GM18498 (cell line): ENCODE measurements around the gene NR3C1.
A peak's percentile ranks its signal among the peaks of the same experiment; 100 is the strongest.

Experiments used
- ATAC-seq: cut with Tn5 transposase; IDR thresholded peaks from one replicate; pipeline ENCODE4 v1.9.1; 2021; ENCODE audit warnings: mild to moderate bottlenecking, moderate library complexity; ENCODE audit not compliant: unreplicated experiment

Gene NR3C1

DNA sequence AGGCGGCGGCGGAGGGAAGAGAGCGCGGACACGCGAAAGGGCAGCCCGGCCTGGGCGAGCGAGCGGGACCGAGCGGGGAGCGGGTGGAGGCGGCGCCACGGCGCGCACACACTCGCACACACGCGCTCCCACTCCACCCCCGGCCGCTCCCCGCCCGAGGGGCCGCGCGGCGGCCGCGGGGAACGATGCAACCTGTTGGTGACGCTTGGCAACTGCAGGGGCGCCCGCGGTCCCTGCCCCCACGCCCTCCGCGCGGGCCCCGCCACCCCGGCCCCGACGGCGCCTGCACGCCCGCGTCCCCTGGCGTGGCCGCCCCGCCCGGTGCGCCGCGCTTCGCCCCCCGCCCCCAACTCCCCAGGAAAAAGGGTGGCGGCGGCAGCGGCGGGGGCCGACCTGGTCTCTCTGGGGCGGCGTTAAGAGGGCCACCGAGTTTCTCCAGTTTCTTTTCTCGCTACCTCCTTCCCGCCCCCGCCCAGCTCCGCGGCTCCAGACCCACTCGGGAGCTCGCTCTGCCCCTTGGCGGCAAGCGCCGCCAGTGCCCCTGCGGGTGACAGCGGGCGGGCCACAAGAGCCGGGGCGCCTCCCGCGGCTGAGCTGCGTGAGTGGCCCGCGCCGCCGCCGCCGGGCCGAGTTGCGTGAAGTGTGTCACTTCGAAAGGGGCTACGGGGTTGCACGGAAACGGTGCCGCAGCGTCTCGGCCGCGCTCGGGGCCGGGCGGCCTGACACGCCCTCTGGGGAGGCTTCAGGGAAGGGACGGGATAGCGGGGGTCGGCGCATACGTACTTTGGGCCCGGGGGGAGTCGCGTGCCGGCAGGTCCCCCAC, at the start of gene NR3C1:
Gene NR3C1 (minus strand): TSS at position 94 of the 823 bp plus-strand sequence. CDS start 2,847 bp downstream, outside the sequence.
- peak; percentile 70 for ATAC-seq

DNA sequence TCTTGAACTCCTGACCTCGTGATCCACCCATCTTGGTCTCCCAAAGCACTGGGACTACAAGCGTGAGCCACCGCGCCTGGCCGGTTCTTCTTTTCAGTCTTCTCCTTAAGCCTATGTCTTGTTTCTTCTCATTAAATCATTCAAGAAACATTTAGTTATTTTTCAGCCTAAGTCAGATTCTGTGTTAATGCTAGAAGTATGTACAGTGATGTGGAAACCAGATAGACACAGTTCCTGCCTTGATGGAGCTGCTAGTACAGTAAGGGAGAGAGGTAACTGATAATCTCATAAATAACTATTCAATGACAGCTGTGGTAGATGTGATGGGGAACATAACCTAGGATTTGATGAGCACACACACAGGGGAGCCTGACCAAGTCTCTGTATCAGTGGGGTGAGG, 46.3 kb upstream of the NR3C1 start:
- no peak for ATAC-seq

DNA sequence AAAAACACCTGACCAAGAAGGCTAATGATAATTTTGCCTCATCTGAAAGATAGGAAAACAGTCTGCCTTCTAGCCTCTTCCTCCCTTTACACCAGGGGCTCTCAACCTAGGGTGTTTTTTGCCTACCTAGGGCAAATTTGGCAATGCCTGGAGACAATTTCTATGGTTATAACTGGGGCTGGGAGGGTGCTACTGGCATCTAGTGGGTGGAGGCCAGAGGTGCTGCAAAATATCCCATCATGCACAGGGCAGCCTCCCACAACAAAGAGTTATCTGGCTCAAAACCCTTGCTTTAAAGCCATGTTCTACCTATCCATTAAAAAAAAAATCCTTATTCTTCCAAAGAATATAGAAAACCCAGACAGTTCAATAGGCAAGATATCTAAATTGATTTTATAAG, 45.0 kb upstream of the NR3C1 start:
- no peak for ATAC-seq

DNA sequence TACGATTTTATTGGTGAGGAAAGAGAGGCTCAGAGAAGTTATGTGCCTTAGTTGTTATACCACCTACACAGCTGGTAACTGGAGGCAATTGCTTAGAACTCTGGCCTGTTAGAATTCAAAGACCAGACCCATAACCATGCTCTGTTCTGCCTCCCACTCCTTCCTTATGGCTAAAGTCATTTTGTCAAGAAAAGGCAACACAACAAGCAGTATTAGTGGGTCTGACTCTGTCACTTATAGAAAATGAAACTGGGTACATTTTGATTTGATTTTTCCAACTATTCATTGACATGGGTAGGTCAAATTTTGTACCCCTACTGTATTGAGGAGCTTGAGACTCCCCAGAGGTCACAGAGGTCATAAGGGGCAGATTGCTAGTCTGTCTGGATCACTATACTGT, 44.5 kb upstream of the NR3C1 start:
- ATAC-seq: no peak

DNA sequence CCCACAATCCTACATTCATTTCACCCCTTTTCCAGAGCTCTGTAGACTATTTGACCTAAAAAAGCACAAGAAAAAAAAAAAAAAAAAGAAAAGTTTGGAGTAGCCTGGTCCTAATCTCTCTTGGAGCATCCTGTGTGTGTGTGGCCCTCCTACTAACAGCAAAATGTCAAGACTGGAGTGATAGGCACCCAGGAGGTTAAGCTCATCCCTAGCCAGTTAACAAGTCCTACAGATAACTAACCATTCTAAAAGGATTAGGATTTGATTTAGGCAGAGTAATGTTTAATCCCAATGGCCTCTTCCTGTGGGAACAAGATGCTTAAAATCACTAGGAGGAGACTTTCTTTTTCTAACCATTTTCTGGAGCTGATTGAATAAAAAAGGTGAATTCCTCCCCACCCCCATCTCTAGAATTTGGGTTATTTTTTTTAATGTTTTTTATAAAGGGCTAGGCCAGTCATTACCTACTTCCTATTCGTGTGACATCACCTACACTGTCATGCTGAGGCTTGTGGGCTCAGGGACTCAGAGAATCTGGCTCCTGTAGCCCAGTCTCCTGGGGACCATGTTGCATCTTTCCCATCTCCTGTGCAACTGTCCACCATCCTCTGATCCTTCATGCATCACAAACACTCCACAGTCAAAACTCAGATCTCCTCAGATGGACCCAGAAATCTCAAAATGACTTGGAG, 43.2 kb upstream of the NR3C1 start:
- no peak for ATAC-seq

DNA sequence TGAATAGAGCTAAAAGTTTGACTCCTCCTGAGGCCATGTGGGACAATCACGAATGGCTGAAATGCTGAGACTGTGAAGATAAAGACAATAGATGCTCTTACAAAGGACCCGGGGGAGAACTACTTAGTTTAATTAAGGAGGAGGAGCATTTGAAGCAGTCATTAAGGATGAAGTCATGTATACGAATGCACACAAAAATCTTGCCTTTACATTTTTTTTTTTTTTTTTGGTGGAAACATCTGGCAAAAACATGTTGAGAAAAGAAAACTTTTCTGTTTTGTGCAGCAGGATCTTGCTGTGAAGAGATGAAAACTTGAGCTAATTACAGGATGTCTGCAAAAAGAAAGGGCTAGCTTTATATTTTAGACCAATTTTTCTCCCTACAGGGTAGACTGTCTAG, 42.3 kb upstream of the NR3C1 start:
- no peak for ATAC-seq

DNA sequence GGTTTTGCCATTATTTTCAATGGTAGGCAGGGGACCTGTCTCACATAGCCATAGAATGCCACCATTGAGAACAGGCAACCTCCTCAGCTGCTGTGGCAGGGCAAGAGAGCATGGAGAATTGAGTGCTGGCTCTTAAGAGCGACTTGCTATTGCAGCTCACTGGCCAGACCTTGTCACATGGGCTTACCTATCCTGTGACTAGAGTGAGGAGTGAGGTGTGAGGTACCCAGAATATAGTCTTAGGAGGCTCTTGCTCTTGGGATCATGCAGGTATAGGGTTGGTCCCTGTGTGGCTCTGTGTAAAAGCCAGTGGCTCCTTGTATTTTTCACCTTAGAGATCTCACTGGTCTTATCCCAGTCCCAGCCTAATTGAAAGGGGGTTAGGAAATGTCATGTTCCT, 39.8 kb upstream of the NR3C1 start:
- no peak for ATAC-seq

DNA sequence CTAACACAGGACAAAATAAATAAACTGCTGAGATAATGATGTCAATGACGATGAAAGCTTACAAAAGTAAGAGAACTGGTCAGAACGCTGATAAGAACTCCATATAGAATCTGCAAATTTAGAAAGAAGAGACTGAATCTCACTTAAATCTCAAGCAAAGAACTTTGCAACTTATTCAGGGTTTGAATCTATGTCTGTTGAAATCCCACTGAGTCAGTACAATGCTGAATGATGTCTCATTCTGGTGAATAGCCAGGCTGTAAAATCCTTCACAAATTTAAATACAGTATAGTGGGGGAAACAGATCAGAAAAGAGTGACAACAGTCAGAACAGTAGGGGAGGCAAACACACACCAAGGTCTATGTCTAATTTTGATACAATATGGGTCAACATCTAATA, 38.9 kb upstream of the NR3C1 start:
- ATAC-seq: no peak

DNA sequence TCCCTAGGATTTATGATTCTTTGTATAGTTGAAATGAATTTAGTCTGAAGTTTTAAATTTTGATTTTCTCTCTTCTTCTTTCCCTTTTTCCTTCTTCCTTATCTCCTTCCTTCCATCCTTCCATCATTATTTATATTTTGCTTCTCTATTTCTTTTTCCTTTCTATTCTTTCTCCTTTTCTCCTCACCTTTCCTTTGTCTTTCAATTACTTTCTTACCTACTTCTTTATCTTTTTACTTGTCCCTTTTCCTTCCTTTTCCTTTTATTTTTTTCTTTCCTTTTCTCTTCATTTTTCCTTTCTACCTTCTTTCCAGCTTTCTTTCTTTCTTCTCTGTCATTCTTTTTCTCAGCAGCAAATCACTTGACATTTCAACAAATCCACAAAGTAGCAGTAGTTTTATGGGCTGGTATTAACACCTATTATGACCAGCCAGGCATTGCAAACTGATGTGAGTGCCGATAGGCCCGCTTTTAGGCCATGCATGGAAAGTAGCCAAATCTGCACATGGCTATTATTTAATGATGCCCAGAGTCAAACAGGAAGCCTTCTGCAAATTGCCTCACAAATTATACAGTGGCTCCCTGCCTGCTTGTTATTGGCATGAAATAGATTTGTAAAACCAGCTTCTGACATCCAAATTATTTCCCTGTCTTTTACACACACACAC, 37.1 kb upstream of the NR3C1 start:
- ATAC-seq: no peak

DNA sequence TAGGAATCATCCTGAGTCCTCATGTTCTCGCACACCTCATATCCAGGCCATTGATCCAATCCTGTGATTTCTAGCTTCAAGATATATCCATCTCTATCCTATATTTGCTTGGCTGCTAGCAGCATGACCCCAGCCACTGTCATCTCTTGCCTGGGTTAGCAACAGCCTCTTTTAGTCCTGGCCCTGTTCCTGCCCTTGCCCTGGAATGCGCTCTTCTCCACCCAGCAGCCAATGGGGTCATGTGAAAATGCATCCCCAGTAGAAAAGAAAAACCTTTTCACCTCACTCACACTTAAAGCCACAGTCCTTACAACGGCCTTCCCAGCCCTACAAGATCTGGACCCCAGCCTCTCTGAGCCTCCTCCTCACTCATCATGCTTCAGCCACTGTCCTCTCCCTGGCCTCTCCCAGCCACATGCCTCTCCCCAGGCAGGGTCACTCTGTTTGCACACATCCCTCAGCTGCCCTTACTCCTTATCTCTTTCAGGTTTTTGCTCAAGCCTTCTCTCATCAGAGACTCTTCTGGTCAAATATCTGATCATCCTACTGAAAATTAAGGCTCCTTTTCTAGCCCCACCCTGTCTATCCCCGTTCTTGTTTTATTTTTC, 34.3 kb upstream of the NR3C1 start:
- ATAC-seq: no peak

DNA sequence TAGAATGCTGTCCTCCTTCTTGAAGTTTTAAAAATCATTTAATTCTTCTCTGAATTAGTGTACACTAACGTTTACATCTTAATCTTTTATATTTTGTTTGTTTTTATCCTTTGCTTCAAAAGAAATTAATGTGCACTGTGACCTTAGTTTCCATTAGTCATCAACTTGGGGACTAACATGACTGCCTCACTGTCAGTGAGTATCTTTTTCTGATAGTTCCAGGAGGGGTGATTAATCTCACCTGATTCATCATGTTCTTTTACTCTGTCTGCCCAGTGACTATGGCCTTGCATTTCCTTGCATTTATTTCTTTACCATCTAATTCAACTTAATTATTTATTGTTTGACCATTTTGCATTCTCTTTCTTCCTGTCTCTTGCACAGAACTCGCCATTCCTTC, 33.4 kb upstream of the NR3C1 start:
- ATAC-seq: no peak

DNA sequence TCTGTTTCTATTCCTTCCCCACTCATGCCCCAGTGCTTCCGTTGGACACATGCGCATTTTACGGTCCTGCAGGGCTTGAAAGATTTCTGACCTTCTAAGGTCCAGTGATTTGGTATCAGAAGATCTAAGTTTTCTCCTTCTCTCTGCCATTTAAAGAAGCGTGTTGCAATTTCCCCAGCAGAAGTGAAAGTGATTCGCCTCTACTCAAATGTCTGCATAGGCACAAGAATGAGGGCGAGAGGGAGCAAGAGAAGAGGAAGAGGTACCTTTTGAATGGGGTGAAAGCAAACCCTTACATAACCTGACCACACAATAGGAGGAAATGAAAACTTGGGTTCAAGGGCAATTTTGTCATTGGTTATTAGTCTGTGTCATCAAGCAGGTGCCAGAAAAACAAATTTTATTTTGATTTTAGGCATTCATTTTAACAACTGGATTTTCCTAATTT, 31.7 kb upstream of the NR3C1 start:
- ATAC-seq: peak; percentile 86

DNA sequence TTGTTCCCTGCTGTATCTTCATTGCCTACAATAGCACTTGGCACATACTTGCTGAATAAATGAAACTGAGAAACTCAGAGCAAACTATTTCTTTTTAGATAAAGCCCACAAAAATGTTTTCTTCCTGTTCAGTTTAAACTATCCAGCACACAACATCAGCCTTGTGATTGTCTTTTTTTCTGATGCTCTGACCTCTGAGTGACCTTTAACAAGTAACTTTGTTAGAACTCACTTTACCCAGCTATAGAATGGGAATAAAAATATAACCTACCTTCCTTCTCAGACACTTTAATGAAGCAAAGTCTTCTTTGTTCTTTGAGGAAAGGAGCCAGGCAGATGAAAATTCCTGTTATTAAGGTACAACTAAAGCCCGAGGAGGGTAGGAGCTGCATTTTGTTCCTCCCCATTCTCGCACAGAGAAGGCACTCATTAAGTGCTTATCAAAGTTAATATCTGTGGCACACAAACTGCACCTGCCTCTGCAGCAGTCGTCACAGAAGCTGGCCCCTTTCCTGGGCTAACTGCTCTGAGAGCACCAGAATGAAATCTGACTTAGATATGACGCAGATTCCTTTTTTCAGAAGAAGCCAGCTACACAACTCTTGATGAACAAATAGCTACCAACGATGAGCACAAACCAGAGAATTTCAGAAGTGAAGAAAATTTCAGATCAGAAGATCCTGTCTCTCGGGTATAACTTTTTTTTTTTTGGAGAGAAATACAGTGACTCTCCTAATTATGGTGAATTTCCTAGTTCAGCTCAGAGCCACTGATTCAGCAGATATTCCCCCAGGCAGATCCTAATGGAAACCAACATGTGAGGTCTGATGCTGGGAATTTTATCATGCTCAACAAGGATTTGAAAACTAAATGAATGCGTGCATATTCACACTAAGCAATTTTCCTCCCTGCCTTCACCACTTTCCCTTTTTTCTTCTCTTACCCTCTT, 31.0 kb upstream of the NR3C1 start:
- ATAC-seq: peak; percentile 32

DNA sequence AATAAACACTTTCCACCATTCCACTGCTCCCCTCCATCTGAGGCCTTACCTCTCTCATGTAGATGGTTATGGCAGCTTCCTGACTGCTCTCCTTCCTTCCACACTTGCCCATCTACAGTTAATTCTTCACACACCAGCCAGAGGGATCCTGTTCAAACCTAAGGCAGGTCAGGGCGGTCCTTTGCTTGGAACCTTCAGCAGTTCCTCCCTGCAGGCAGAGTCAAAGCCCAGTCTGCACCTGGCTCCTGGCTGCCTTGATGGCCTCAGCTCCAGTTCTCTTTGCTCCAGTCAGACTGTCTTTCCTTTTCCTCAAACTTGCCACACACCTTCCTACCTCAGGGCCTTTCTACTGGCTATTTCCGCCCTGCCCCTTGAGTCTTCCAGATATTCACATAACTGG, 30.2 kb upstream of the NR3C1 start:
- ATAC-seq: no peak

DNA sequence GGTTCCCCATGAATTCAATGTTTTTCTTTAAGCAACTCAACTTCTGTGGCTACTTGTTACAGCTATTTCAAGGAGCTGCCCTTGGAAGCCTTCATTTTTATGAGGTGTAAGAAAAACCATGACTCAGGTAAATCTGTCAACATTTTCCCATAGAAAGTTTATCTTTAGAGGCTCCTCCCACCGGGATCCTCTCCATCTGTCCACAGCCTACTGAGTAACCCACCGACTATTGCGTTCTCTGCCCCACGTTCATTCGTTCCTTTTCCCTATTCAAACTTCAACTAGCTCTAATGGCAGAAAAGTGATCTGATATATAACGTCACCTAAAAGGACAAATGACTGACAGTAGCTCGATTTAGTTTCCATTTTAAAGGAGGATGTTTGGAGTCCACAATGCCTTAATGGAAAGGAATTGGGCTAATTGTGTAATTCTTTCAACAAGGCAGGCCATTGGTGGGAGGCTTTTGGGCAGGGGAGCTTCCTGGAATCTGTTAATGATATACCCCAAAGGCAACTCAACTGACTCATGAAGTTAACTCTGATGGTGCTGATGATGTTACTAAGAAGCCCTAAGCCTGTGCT, 29.3 kb upstream of the NR3C1 start:
- no peak for ATAC-seq

DNA sequence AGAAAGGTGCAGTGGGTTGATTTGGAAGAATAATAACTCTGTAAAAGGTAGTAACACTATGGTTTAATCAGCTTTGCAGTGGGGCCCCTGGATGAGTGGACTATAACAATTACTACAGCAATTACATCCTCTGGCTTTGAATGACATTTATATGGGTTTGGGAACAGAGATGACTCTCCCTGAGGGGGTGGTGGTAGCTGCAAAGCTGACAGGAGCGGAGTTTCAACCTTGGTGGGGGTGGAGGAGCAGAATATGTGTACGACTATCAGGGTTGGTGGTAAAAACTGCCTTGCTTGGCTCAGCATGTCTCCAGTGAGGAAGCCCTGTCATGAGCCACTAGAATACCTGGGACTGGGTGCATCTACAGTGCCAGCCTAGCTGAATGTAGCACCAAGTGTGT, 28.3 kb upstream of the NR3C1 start:
- ATAC-seq: no peak

DNA sequence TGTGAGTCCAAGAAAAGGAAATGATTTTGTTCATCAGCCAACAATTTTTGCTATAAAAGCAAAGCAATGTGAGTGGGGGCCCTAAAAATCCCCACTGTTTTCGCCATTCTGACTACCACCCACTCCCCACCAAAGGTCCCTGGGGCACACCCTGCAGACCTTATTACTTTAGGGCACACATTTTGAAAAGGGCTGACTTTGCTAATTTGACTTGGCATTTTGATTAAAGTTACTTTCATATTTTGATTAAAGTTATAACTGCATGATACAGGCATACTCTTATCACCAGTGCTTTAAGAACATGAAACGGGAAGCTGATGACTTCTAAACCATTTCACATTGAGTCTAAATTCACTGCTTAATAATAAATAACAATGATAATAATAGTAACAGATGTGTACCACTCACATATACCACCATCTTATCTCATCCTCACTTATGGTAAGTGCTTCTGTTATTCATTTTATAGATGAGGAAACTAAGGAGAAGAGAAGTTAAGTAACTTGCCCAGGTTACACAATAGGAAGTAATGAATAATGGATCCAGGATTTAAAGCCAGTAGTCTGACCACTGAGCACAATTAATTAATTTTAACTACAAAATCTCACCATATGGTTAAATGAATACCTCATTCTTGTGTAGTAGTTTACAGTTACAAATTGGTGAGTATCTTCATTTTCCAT, 25.4 kb upstream of the NR3C1 start:
- ATAC-seq: no peak

DNA sequence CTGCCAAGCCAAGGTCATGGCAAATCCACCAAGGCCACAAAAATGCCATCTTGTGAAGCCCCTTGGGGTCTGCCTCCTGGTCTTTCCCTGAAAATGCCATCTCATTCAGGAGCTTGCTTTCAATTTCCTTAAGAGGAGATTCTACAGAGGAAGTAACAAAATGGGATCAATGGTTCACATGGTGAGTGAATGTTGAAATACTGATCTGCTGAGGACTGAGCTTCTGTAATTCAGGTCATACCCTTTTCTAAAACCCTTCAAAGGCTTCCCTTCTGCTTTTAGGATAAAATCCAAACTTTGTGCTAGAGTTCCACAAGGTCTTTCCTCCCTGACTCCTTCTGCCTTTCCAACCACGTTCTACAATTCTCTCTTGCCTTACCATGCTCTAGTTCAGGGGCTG, 24.7 kb upstream of the NR3C1 start:
- no peak for ATAC-seq

DNA sequence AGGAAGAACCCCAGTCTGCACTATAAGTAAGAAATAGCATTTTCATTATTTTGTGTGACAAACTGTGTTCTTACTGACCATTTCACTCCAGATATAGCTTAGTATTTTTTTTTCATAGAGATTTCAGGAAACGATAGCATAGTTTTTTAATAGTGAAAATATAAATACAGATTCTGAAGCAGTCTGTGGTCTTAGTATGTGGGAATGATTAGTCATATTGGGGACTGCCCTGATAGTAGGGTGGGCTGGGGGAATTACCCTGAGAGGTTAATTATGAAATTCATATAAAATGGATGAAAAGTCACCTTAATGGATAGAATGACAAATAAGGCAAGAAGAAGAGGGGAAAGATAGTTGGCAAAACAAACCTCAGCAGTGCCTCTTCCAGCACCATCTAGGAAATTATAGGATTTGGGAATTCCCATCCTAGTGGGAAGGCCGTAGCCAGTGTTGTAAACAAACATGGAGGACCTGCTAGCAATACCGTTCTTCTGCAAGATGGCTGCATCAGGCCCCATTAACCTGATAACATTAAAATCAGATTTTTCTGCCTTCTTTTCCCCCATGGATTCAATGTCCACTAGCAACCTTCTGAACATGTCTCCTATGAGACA, 23.7 kb upstream of the NR3C1 start:
- ATAC-seq: peak; percentile 38
